Measurements from ENCODE around the gene TMEM132D.

Gene TMEM132D

GRCh38 chr12:129080821-129081220, 823.0 kb downstream of the TMEM132D start:
- Histone ChIP-seq H2BK5ac (ENCODE audit: low read depth, low read length, poor library complexity, severe bottlenecking) (no peak overlapping the region), H3K14ac (ENCODE audit: low read length in 2 of 2) (no peak overlapping the region), H3K27ac (ENCODE audit: low read length, poor library complexity, severe bottlenecking) (no peak overlapping the region), H3K18ac (ENCODE audit: low read depth in 1 of 2, low read length in 2 of 2) (no peak overlapping the region), H3K4ac (ENCODE audit: low read depth in 1 of 2, low read length in 2 of 2) (no peak overlapping the region), H3K4me1 (ENCODE audit: control insufficient read depth, insufficient read depth, low read depth, low read length) (no peaks in the 10 kb centered on the region), H3K9ac (ENCODE audit: low read length) (no peak overlapping the region), H3K27me3 (ENCODE audit: control insufficient read depth in 1 of 2, insufficient read depth in 1 of 2, low read length in 2 of 2) (no peaks in the 10 kb centered on the region), H2BK120ac (ENCODE audit: low read depth, low read length) (no peak overlapping the region), H4K8ac (ENCODE audit: low read length) (no peak overlapping the region), H3K79me1 (replicated peaks; ENCODE audit: low read length, poor library complexity, severe bottlenecking) (no peaks in the 10 kb centered on the region), H2BK12ac (ENCODE audit: low read length in 2 of 2) (no peak overlapping the region), H3K23ac (ENCODE audit: low read length in 2 of 2) (no peak overlapping the region), H2AFZ (ENCODE audit: low read depth, low read length) (no peak overlapping the region), H3K9me3 (ENCODE audit: control insufficient read depth, low read length) (no peaks in the 10 kb centered on the region), H4K91ac (ENCODE audit: low read length) (no peak overlapping the region), H3K4me2 (ENCODE audit: low read length, poor library complexity, severe bottlenecking) (no peak overlapping the region), H2BK15ac (ENCODE audit: low read depth, poor library complexity, severe bottlenecking) (no peak overlapping the region), H3K4me3 (ENCODE audit: insufficient read depth in 1 of 2, low read depth in 1 of 2, low read length in 2 of 2) (no peak overlapping the region), H3K36me3 (ENCODE audit: control insufficient read depth in 1 of 2, insufficient read depth in 2 of 2, low read depth in 1 of 2, low read length in 2 of 2) (no peaks in the 10 kb centered on the region), H2AK5ac (ENCODE audit: low read length, severe bottlenecking) (no peak overlapping the region)
- WGBS, result 81% methylated on average over 13 of the region's 13 CpGs
- no peak for DNase-seq

DNA sequence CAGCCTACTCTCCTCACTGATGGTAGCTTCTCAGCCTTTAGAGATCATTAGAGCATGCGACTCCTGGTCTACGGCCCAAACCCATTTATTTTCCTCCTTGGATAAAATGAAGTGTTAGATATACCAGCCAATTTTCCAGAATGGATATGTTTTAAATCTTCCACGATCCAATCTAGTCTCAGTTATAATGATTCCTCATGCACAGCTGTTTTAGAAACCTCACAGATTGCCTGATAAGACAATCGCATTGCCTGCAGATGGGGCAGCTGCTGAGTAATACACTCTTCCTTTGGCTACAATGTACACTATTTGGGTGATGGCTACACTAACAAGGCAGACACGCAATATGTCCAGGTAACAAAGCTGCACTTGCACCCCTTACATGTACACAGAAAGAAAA, 823.4 kb downstream of the TMEM132D start:
- Histone ChIP-seq H3K4ac (ENCODE audit: low read depth in 1 of 2, low read length in 2 of 2) (no peak overlapping the region), H3K9me3 (ENCODE audit: control insufficient read depth, low read length) (no peaks in the 10 kb centered on the region), H3K36me3 (ENCODE audit: control insufficient read depth in 1 of 2, insufficient read depth in 2 of 2, low read depth in 1 of 2, low read length in 2 of 2) (no peaks in the 10 kb centered on the region), H3K27ac (ENCODE audit: low read length, poor library complexity, severe bottlenecking) (no peak overlapping the region), H2BK12ac (ENCODE audit: low read length in 2 of 2) (no peak overlapping the region), H3K27me3 (ENCODE audit: control insufficient read depth in 1 of 2, insufficient read depth in 1 of 2, low read length in 2 of 2) (no peaks in the 10 kb centered on the region), H2BK5ac (ENCODE audit: low read depth, low read length, poor library complexity, severe bottlenecking) (no peak overlapping the region), H3K4me1 (ENCODE audit: control insufficient read depth, insufficient read depth, low read depth, low read length) (no peaks in the 10 kb centered on the region), H3K79me1 (replicated peaks; ENCODE audit: low read length, poor library complexity, severe bottlenecking) (no peaks in the 10 kb centered on the region), H3K9ac (ENCODE audit: low read length) (no peak overlapping the region), H3K14ac (ENCODE audit: low read length in 2 of 2) (no peak overlapping the region), H3K18ac (ENCODE audit: low read depth in 1 of 2, low read length in 2 of 2) (no peak overlapping the region), H3K23ac (ENCODE audit: low read length in 2 of 2) (no peak overlapping the region), H3K4me2 (ENCODE audit: low read length, poor library complexity, severe bottlenecking) (no peak overlapping the region), H2BK120ac (ENCODE audit: low read depth, low read length) (no peak overlapping the region), H2AFZ (ENCODE audit: low read depth, low read length) (no peak overlapping the region), H4K8ac (ENCODE audit: low read length) (no peak overlapping the region), H3K4me3 (ENCODE audit: insufficient read depth in 1 of 2, low read depth in 1 of 2, low read length in 2 of 2) (no peak overlapping the region), H2BK15ac (ENCODE audit: low read depth, poor library complexity, severe bottlenecking) (no peak overlapping the region), H4K91ac (ENCODE audit: low read length) (no peak overlapping the region), H2AK5ac (ENCODE audit: low read length, severe bottlenecking) (no peak overlapping the region)
- DNase-seq, result no peak
- WGBS, result 73% methylated on average over 4 of the region's 5 CpGs

DNA sequence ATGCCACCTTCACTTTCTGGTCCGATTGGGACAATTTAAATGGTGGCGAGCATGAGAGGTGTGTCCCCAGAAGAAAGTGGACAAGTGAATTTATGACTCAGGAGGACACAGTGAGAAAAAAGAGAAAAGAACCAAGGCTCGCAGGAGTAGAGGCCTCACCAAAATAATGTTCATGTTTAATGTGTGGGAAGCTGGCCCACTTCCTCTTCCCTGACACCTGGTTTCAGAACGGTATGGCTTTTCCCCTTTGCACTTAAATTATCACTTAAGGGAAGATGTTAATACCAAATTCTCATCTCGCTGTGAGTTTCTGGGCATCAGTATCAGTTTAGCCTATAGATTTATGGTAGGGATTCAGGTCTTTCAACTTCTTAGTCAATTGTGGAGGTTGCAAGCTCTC, 824.1 kb downstream of the TMEM132D start:
- Histone ChIP-seq H4K91ac (ENCODE audit: low read length) (no peak overlapping the region), H3K9me3 (ENCODE audit: control insufficient read depth, low read length) (peaks cover 3% of the 10 kb centered on the region)

GRCh38 chr12:129076441-129077320, 827.1 kb downstream of the TMEM132D start:
- Histone ChIP-seq H3K27me3 (ENCODE audit: control insufficient read depth in 1 of 2, insufficient read depth in 1 of 2, low read length in 2 of 2) (no peaks in the 10 kb centered on the region), H2BK15ac (ENCODE audit: low read depth, poor library complexity, severe bottlenecking) (no peak overlapping the region), H3K27ac (ENCODE audit: low read length, poor library complexity, severe bottlenecking) (no peak overlapping the region), H3K23ac (ENCODE audit: low read length in 2 of 2) (no peak overlapping the region), H2BK120ac (ENCODE audit: low read depth, low read length) (no peak overlapping the region), H3K4me3 (ENCODE audit: insufficient read depth in 1 of 2, low read depth in 1 of 2, low read length in 2 of 2) (no peak overlapping the region), H3K4ac (ENCODE audit: low read depth in 1 of 2, low read length in 2 of 2) (no peak overlapping the region), H3K4me1 (ENCODE audit: control insufficient read depth, insufficient read depth, low read depth, low read length) (no peaks in the 10 kb centered on the region), H3K18ac (ENCODE audit: low read depth in 1 of 2, low read length in 2 of 2) (no peak overlapping the region), H3K9ac (ENCODE audit: low read length) (no peak overlapping the region), H3K9me3 (ENCODE audit: control insufficient read depth, low read length) (peaks cover 13% of the 10 kb centered on the region), H3K79me1 (replicated peaks; ENCODE audit: low read length, poor library complexity, severe bottlenecking) (no peaks in the 10 kb centered on the region), H4K8ac (ENCODE audit: low read length) (no peak overlapping the region), H3K4me2 (ENCODE audit: low read length, poor library complexity, severe bottlenecking) (no peak overlapping the region), H2BK12ac (ENCODE audit: low read length in 2 of 2) (no peak overlapping the region), H2AFZ (ENCODE audit: low read depth, low read length) (no peak overlapping the region), H2AK5ac (ENCODE audit: low read length, severe bottlenecking) (no peak overlapping the region), H3K14ac (ENCODE audit: low read length in 2 of 2) (no peak overlapping the region), H4K91ac (ENCODE audit: low read length) (no peak overlapping the region), H2BK5ac (ENCODE audit: low read depth, low read length, poor library complexity, severe bottlenecking) (no peak overlapping the region), H3K36me3 (ENCODE audit: control insufficient read depth in 1 of 2, insufficient read depth in 2 of 2, low read depth in 1 of 2, low read length in 2 of 2) (no peaks in the 10 kb centered on the region)
- no peak for DNase-seq
- WGBS, result 76% methylated on average over 12 of the region's 13 CpGs

More for the DNA sequence above, 824.1 kb downstream of the TMEM132D start:
- no peak overlapping the region for H2BK12ac ChIP-seq (ENCODE audit: low read length in 2 of 2)
- no peak for DNase-seq
- H3K27ac ChIP-seq (ENCODE audit: low read length, poor library complexity, severe bottlenecking), result no peak overlapping the region
- no peak overlapping the region for H2BK120ac ChIP-seq (ENCODE audit: low read depth, low read length)
- no peaks in the 10 kb centered on the region for H3K36me3 ChIP-seq (ENCODE audit: control insufficient read depth in 1 of 2, insufficient read depth in 2 of 2, low read depth in 1 of 2, low read length in 2 of 2)
- no peak overlapping the region for H3K23ac ChIP-seq (ENCODE audit: low read length in 2 of 2)
- H3K14ac ChIP-seq (ENCODE audit: low read length in 2 of 2), result no peak overlapping the region
- no peak overlapping the region for H2AFZ ChIP-seq (ENCODE audit: low read depth, low read length)
- no peak overlapping the region for H3K9ac ChIP-seq (ENCODE audit: low read length)
- no peaks in the 10 kb centered on the region for H3K79me1 ChIP-seq (replicated peaks; ENCODE audit: low read length, poor library complexity, severe bottlenecking)
- H3K27me3 ChIP-seq (ENCODE audit: control insufficient read depth in 1 of 2, insufficient read depth in 1 of 2, low read length in 2 of 2), result no peaks in the 10 kb centered on the region
- no peak overlapping the region for H3K4me2 ChIP-seq (ENCODE audit: low read length, poor library complexity, severe bottlenecking)
- WGBS, result 76% methylated on average over 4 of the region's 5 CpGs
- H3K4me1 ChIP-seq (ENCODE audit: control insufficient read depth, insufficient read depth, low read depth, low read length), result no peaks in the 10 kb centered on the region
- H3K18ac ChIP-seq (ENCODE audit: low read depth in 1 of 2, low read length in 2 of 2), result no peak overlapping the region
- H3K4me3 ChIP-seq (ENCODE audit: insufficient read depth in 1 of 2, low read depth in 1 of 2, low read length in 2 of 2), result no peak overlapping the region
- H2AK5ac ChIP-seq (ENCODE audit: low read length, severe bottlenecking), result no peak overlapping the region
- no peak overlapping the region for H4K8ac ChIP-seq (ENCODE audit: low read length)
- no peak overlapping the region for H2BK15ac ChIP-seq (ENCODE audit: low read depth, poor library complexity, severe bottlenecking)
- H3K4ac ChIP-seq (ENCODE audit: low read depth in 1 of 2, low read length in 2 of 2), result no peak overlapping the region
- H2BK5ac ChIP-seq (ENCODE audit: low read depth, low read length, poor library complexity, severe bottlenecking), result no peak overlapping the region

Data from mesenchymal stem cell (in vitro differentiated cells and primary cell).